ENCODE measurements around the gene LMCD1.

DNA sequence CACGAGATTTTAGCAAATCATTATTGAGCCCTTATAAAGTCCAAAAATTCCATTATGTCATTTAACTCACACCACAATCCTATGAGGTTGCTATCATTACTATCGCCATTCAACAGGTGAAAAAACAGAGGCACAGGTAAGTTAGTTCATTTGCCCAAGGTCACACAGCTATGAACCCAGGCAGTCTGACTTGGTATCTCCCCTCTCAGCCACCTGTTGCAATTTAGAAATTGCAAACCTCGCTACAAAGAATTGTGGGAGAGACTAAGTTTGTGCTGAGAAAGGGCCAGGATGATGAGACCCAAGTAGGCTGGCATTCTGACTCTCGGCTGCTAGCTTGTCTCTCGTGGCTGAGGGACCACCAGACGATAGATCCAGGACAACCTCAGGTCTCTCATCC lies 57.7 kb downstream of the LMCD1 start:
- TF ChIP-seq REST (IDR thresholded peaks at IDR 0.05; ENCODE audit: low read depth) (no peak), FOXM1 (IDR thresholded peaks at IDR 0.05; ENCODE audit: borderline replicate concordance, low read depth) (no peak)

All from Ishikawa (cell line).